RPMI8226 (cell line): Measurements from ENCODE around the gene ARHGEF17.
A peak's percentile ranks its signal among the peaks of the same experiment; 100 is the strongest.
"Not testable (repeated sequence)": the region's sequence is repeated elsewhere in the genome, so short reads cannot be mapped to it uniquely, and the experiment has no call there.

ENCODE experiments used
- DNase-seq: peaks from one replicate; pipeline ENCODE4 v3.0.0-alpha.2; 2015

Gene ARHGEF17

GRCh38 chr11:73273222-73273895 is 34.7 kb upstream of the ARHGEF17 start:
- DNase-seq: peak; percentile 28

- not testable (repeated sequence) for DNase-seq
Measured at GRCh38 chr11:73274191-73274590, 33.9 kb upstream of the ARHGEF17 start.

GRCh38 chr11:73274722-73275380 is 33.2 kb upstream of the ARHGEF17 start:
- no peak for DNase-seq

GRCh38 chr11:73275381-73275750 is 32.7 kb upstream of the ARHGEF17 start:
- DNase-seq: no peak

DNA sequence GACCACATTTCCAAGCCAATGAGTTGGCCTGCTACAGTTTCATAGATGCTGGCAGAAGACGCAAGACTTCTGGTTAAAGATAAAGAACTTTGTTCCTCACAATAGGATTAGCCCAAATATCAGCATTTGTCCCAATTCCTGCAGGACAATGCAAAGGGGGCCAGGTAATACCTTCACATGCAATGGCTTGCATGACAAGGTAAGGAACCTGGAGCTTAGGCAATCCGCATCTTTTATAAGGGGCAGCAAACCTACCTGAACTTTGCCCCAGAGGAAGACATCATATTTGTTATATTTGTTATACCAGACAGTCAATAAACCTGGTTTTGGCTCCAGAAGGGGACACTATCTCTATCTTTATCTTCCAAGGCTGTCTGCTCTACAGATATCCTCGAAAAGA is 30.6 kb upstream of the ARHGEF17 start:
- no peak for DNase-seq

GRCh38 chr11:73280626-73281025 is 27.4 kb upstream of the ARHGEF17 start:
- DNase-seq: peak; percentile 42

- DNase-seq: no peak
Measured at GRCh38 chr11:73281201-73281741, 26.8 kb upstream of the ARHGEF17 start.

GRCh38 chr11:73281796-73282660 is 26.0 kb upstream of the ARHGEF17 start:
- DNase-seq: no peak

GRCh38 chr11:73283276-73284000 is 24.6 kb upstream of the ARHGEF17 start:
- DNase-seq: no peak

- no peak for DNase-seq
Measured at GRCh38 chr11:73284106-73284505, 24.0 kb upstream of the ARHGEF17 start.

GRCh38 chr11:73285721-73286120 is 22.4 kb upstream of the ARHGEF17 start:
- DNase-seq: no peak

- no peak for DNase-seq
Measured at GRCh38 chr11:73286240-73286810, 21.8 kb upstream of the ARHGEF17 start.

GRCh38 chr11:73287400-73288101 is 20.5 kb upstream of the ARHGEF17 start:
- no peak for DNase-seq

DNA sequence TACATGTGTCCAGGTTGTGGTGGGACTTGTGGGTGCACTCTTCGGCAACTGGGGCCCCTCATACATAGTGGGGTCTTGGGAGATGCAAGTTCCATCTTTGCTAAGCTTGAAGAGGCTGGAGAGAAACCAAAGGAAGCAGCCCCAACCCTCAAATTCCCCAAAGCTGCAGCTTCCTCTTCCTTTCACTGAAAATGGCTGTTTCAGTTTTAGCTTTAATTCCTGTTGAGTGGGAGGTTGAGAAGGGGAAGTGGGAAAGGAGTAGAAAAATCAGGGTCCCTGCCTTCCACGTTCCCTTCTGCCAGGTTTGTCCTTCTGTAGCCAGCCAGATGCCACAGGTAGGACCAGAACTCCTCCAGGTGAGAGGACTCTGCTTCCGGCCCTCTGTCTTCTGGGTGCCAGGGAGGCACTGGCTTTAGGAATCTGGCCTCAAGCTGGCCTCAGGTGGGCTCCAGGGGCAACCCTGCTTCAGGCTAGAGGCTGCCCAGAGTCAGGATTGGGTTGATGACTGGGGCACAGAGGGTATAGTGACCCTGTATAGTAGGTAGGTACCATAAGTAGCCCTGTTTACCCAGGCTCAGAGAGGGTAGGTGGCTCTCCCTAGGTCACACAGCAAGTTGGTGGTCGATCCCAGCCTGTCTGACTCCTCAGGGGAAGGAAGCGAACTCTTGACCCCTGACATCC is 19.7 kb upstream of the ARHGEF17 start:
- no peak for DNase-seq

- DNase-seq: peak; percentile 79
Measured at GRCh38 chr11:73288873-73289707, 19.0 kb upstream of the ARHGEF17 start.

DNA sequence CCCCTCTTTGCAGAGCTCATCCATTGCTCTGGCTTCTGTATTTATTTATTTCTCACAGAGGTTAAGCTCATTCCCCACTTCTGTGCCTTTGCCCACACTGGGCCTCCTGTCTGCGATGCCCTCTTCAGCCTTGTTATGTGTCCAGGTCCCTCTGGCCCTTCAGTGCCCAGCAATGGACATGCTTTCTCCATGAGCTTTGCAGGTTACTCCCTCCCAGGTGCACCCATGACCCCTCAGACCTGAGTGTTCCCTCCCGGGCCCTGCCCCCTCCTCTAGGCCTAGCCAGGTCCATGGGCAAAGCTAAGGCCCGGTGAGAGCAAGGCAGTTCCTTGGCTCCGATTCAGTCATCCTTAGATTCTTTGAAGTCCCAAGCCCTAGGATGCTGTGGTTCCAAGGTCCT is 17.5 kb upstream of the ARHGEF17 start:
- DNase-seq: no peak

DNA sequence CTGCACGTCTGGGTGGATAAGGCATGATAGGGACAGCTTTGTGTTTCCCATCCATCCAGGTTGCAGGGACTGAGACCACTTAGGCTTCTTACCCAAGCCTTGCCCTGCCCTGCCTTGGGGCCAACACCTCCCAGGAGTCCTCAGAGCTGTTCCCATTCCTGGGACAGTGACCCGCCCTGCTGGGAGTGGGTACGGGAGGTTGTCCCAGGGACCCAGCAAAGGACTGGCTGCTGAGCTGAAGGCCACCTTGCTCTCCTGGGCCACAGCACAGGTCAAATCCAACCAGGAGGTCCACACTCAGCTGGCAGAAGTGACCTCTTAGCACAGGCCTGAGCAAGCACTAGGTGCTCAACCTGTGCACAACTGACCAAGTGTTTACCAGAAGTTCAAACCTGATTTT is 16.9 kb upstream of the ARHGEF17 start:
- DNase-seq: no peak

DNA sequence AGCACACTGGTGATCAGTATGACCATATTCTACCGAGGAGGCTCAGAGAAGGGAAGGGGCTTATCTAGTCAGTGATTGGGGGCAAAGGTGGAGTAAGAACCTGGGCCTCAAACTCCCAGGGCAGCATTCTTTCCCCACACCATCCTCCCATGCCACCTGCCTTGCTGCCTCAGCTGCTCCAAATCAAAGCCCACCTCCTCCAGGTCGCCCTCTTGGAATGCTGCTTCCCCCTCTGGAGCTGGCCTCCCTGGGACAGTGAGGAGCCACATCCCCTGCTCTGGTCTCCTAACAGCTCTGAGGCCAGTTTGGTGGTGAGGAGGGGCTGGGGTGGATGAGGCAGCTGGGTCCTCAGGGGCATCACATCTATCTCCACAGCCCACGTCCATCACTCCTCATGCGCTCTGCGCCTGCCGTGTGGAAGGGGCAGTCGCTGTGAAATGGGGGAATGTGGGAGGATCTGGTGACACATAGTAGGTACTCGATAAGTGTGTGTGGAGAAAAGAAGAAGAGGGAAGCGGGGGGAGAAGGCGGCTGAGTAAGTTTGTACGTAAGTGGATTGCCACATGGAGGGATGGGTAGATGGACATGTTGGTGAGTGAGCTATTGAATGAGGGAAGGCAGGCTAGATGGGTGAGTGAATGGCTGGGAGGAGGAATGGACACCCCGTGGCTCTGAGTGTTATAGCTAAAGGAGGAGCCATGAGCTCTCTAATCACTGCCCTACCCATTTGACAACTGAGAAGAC is 16.1 kb upstream of the ARHGEF17 start:
- no peak for DNase-seq

GRCh38 chr11:73292525-73292894 is 15.6 kb upstream of the ARHGEF17 start:
- no peak for DNase-seq
